MCF 10A (cell line): ENCODE data around the gene PEX14. TPM values are rescaled to one million over a fixed set of nuclear protein-coding genes. Genes with fewer than 3 reads are reported as not detected.

Experiments used
- BruUV-seq: library from RNA; stranded (reverse); fragments of 400-500 nt; replicated peaks from 2 replicates; lab custom pipeline; 2021; lab: Mats Ljungman, UMichigan
- CTCF ChIA-PET: fragments of 300-600 bp; sonication (Branson Sonifier 250); formaldehyde crosslinking; extraction: SDS; loops from one replicate; lab custom pipeline; 2021; ENCODE audit warnings: antibody characterized with exemption, inconsistent platforms; lab: Yijun Ruan, JAX
- POLR2A ChIA-PET: fragments of 300-600, 350-650 bp; sonication (Branson Sonifier 250); formaldehyde crosslinking; extraction: SDS; loops from one replicate; lab custom pipeline; 2020; ENCODE audit warnings: antibody characterized with exemption, inconsistent platforms; lab: Yijun Ruan, JAX
- DNase-seq: peaks from one replicate; pipeline ENCODE4 v3.0.0-alpha.2; 2018; ENCODE audit not compliant: unreplicated experiment
- H3K27ac Mint-ChIP-seq: one replicate; pipeline ENCODE4 v1.8.0; 2022; ENCODE audit warnings: mild to moderate bottlenecking, low read depth, mixed read lengths; ENCODE audit not compliant: unreplicated experiment
- H3K27me3 Mint-ChIP-seq: one replicate; pipeline ENCODE4 v1.8.0; 2022; ENCODE audit warnings: mixed read lengths; ENCODE audit not compliant: insufficient read depth, unreplicated experiment
- H3K36me3 Mint-ChIP-seq: one replicate; pipeline ENCODE4 v1.8.0; 2022; ENCODE audit warnings: mild to moderate bottlenecking, moderate library complexity, mixed read lengths; ENCODE audit not compliant: insufficient read depth, unreplicated experiment
- H3K4me1 Mint-ChIP-seq: one replicate; pipeline ENCODE4 v1.8.0; 2022; ENCODE audit warnings: mixed read lengths; ENCODE audit not compliant: insufficient read depth, unreplicated experiment
- H3K4me3 Mint-ChIP-seq: one replicate; pipeline ENCODE4 v1.8.0; 2022; ENCODE audit warnings: mild to moderate bottlenecking, moderate library complexity, mixed read lengths; ENCODE audit not compliant: unreplicated experiment
- H3K9me3 Mint-ChIP-seq: one replicate; pipeline ENCODE4 v1.8.0; 2022; ENCODE audit warnings: mixed read lengths; ENCODE audit not compliant: unreplicated experiment
- CTCF ChIP-seq: fragments of 200-600 bp; IDR thresholded peaks from one replicate; pipeline ENCODE4 v1.8.0; 2022; ENCODE audit warnings: antibody characterized with exemption, mild to moderate bottlenecking; ENCODE audit not compliant: unreplicated experiment
- intact Hi-C: fragments of 100-400 bp; cut with micrococcal nuclease; formaldehyde crosslinking; loops from 2 replicates; pipeline ENCODE4 v1.14.1; 2022
- total RNA-seq: library from RNA; stranded (reverse); gene quantifications from 2 replicates; pipeline ENCODE4 v1.2.3, GENCODE V29; 2022

Gene PEX14
- total RNA-seq, 1 experiment from 2014 or later: 22.2 TPM

DNA sequence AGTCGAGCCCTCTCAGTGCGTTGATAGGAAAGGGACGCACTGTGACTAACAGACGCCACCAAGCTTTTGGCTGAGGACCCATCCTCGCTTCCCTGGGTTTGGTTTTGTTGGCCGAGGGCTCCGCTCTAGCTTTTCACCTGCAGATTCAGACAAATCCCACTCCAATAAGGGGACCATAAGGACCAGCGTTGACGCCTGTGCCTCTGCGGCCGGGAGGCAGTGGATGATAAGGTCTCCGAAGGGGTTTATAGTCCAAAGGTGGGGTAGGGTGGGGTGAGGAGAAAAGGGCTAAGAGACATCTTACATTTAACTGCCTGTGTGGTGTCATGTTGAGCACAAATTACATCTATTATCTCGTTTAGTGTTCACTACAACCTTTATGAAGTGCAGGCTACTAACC lies 760 bp downstream of the PEX14 start:
- Mint-ChIP-seq H3K27me3 (no peaks in the 10 kb centered on the region), H3K4me1 (peaks cover 13% of the 10 kb centered on the region), H3K4me3 (peak overlapping the region; percentile 98), H3K36me3 (no peaks in the 10 kb centered on the region), H3K27ac (peak overlapping the region; percentile 90), H3K9me3 (no peaks in the 10 kb centered on the region)
- CTCF ChIA-PET: interaction anchor here (0.7 to 1.6 kb wide), 5 partner anchors 15 to 104 kb away, joined by 3 to 15 read pairs (median 4); partner anchors contain the start of gene CENPS
- intact Hi-C loops: no loop called here
- TF ChIP-seq CTCF: no peak
- no TSS peak for BruUV-seq
- POLR2A ChIA-PET: interaction anchor here (0.6 to 3.4 kb wide), 11 partner anchors 16 to 585 kb away, joined by 3 to 14 read pairs (median 3); partner anchors contain the start of genes CENPS and KIF1B
- DNase-seq: no peak

- no peaks in the 10 kb centered on the region for H3K36me3 Mint-ChIP-seq
- BruUV-seq: no TSS peak
- no peak overlapping the region for H3K4me3 Mint-ChIP-seq
- TF ChIP-seq CTCF: no peak
- intact Hi-C loops: no loop called here
- peaks cover 13% of the 10 kb centered on the region for H3K4me1 Mint-ChIP-seq
- ChIA-PET POLR2A (no interaction called here), CTCF (interaction anchor here (0.6 to 4.8 kb wide), 2 partner anchors 15 to 106 kb away, joined by 3 to 27 read pairs; no protein-coding TSS in a partner anchor)
- no peak for DNase-seq
- H3K9me3 Mint-ChIP-seq: no peaks in the 10 kb centered on the region
- no peaks in the 10 kb centered on the region for H3K27me3 Mint-ChIP-seq
- H3K27ac Mint-ChIP-seq: no peak overlapping the region
Observed at GRCh38 chr1:10479296-10479695, 4.5 kb downstream of the PEX14 start.

- TF ChIP-seq CTCF: no peak
- Mint-ChIP-seq H3K36me3 (no peaks in the 10 kb centered on the region), H3K9me3 (no peaks in the 10 kb centered on the region), H3K27me3 (no peaks in the 10 kb centered on the region), H3K4me1 (peaks cover 12% of the 10 kb centered on the region), H3K4me3 (no peak overlapping the region), H3K27ac (no peak overlapping the region)
- ChIA-PET CTCF (interaction anchor here (0.7 to 4.8 kb wide), 2 partner anchors 14 to 111 kb away, joined by 3 to 27 read pairs; no protein-coding TSS in a partner anchor), POLR2A (no interaction called here)
- intact Hi-C loops: no loop called here
- BruUV-seq: no TSS peak
- DNase-seq: no peak
Observed at GRCh38 chr1:10480614-10481013, 5.9 kb downstream of the PEX14 start.

- ChIA-PET CTCF (interaction anchor here (0.6 to 2.9 kb wide), 3 partner anchors 11 to 382 kb away, joined by 3 to 32 read pairs (median 3); no protein-coding TSS in a partner anchor), POLR2A (interaction anchor here (3.0 kb wide), 1 partner anchor 11 kb away, joined by 13 read pairs; no protein-coding TSS in a partner anchor)
- intact Hi-C loops: no loop called here
Observed at GRCh38 chr1:10484521-10484920, 9.8 kb downstream of the PEX14 start.

More at GRCh38 chr1:10484521-10484920, 9.8 kb downstream of the PEX14 start:
- Mint-ChIP-seq H3K36me3 (peaks cover 16% of the 10 kb centered on the region), H3K4me1 (peaks cover 3% of the 10 kb centered on the region), H3K4me3 (no peak overlapping the region), H3K27ac (no peak overlapping the region), H3K27me3 (no peaks in the 10 kb centered on the region), H3K9me3 (no peaks in the 10 kb centered on the region)
- no peak for TF ChIP-seq CTCF
- no TSS peak for BruUV-seq
- DNase-seq: no peak
